Islet of Langerhans (tissue), 1 donor: ENCODE measurements around the gene WARS2.

Source experiments
- FAIRE-seq: peaks from one replicate; lab custom pipeline; 2011; peaks lifted over from hg19 to GRCh38; lab: Jason Lieb, UNC

WARS2 gene

GRCh38 chr1:118997225-118997624 is 143.2 kb downstream of the WARS2 start:
- FAIRE-seq = no peak

DNA sequence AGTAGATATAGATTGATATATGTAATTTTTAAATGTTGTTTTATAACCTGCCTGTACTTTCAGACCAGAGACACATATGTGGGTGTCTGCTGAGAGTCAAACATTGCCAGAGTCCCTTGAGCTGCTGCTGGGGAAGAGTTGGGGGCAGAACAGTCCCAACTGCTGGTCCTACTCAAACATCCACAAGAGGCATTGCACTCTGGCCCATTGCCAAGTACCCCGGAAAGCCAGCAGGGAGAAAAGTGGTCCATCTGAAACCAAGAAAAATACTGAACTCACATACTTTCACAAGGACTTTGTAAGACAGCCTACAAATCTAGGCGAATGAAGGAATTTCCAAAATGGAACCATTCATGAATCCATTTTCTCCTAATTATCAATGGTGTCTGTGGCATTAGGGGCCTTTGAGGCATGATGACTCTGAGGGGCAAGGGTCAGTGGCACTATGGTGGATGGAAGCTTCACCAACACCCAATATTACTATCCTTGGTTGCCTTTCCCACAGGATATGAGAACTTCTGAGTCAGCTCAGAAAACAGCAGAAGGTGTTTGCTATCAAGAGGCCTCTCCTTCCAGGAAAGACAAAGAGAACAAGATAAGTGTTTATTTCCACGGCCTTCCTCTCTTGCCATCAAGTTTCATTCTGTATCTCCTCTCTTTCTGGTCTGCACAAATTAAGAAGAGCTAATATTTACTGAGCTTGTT is 145.0 kb downstream of the WARS2 start:
- no peak for FAIRE-seq

DNA sequence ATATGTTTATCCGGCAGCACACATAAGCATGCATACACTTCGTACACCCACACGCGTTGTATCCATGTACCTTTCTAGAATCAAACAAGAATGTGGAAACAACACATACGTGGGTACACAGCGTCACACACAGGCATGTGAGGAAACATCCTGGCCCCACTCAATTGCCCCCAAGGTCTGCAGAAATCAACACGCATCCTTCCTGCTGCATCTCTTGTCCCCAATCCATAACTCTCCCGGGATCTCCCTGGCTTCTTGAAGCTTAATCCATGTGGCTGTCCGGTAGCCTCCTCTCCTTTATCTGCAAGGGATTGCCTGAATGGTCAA is 146.8 kb downstream of the WARS2 start:
- FAIRE-seq = no peak

GRCh38 chr1:118992868-118993699 is 147.4 kb downstream of the WARS2 start:
- no peak for FAIRE-seq

- FAIRE-seq = no peak
Observed at GRCh38 chr1:118992237-118992825, 148.1 kb downstream of the WARS2 start.

DNA sequence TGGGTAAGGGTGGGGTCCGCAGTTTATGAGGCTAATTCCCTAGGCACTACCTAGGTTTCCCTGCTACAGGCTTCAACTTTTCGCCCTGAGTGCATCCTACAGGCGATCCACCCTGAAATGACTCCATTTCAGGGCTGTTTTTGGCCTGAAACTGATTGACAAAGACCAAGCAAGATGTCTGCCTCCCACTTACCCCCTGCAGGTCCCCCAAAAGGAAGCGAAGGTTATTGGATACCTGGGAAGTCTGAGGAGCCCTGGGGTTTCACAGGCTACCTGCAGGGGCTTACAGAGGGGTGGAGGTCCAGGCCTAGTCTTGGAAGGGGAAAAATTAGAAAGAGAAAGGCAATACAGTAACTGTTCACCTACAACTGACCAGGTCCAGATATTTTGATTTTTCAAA is 149.0 kb downstream of the WARS2 start:
- FAIRE-seq = no peak

DNA sequence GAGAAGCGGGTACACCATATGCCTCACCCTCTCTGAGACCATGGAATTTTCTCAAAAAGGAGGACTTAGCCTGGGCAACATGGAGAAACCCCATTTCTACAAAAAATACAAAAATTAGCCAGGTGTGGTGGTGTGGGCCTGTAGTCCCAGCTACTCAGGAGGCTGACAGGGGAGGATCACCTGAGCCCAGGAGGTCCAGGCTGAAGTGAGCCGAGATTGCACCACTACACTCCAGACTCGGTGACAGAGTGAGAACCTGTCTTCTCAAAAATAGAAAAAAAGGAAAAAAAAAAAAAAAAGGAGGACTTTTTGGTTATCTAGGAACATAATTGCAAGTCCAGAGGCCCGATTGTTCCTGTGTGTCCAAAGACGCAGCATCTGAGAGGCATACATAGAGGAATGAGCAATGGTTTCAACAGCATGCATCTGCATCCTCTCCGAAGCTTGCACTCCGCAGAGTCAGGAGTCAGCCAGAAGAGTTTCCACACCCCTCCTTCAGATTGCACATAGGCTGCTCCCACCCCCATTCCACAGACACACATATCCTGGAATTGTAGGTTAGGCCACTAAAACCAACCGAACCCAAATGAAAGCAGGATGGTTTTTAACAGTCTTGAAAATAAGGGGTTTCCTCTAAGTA is 149.8 kb downstream of the WARS2 start:
- no peak for FAIRE-seq

- FAIRE-seq = no peak
Observed at GRCh38 chr1:118989878-118990378, 150.5 kb downstream of the WARS2 start.

DNA sequence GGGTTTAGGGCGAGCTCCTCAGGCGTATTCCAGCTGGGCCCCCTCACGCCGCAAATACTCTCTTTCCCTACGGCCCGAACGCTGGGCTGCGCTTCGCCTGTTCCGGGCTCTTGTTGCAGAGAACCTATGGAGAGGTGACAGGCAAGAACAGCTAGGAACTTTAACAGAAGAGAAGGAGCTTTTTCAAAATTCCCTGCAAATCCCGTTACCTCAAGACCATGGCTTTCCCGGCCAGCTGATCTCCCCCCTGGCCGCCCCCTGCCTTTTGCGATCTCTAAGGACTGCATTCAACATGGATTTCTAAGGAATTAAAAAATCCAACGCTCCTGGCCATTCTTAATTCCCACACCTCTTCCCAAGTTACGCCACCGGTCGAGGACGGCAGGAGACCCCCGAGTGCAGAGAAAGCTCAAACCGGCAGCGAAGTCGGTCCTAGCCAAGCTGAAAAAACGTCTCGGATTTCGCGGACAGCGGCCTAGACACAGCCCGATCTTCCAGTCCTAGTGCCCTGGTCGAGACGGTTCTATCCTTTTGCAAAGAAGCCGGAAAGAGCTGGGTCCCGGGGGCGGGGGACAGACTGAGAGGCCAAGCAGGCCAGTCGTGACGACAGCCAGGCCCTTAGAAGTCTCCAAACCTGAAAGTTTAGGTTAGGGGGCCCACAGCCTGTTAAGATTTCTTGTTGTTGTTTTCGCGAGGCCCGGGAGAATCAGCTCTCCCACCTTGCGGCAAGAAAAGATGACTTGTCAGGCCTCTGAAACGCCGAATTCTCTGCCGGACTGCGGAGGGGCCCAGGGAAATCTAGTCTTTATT is 151.2 kb downstream of the WARS2 start:
- no peak for FAIRE-seq

DNA sequence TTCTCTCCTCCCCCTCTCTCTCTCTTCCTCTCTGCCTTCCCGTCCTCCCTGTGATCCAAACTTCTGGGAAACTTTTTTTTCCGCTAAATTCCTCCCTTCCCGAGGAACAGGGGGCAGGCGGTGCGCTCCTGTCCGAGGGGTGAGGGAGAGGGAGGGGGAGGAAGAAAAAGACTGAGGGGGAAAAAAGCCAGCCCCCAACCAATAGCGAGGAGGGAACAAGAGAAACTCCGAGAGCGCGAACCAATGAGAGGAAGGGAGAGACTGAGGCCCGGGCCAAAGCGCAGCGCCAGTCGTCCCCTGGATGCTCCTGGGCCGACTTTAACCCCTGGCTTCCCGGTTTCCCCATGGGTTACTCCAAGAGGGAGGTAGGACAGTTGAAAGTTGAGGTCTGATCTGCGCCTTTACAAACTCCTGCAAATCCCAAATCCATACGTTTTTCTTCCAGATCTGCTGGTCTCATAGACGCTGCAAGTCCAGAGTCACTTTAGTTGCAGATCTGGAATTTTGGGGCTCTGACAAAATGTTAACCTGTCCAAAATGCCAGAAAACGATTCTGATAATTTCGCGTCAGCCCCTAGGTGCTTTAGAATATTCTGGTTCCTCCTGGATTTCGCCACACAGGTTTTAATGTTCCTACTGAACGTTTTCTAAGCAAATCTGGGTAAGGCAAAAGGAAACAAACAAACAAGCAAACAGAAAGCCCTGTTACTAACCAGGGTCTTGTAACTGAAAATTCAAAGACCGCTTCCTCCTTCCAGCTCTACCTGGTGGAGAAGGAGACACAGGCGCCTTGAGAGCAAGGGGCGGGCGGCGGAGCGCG is 152.1 kb downstream of the WARS2 start, which contains the start of gene TBX15:
TBX15 (minus strand) TSS at position 158 of the 820 bp plus-strand sequence. CDS start 548 bp downstream, outside the sequence.
- FAIRE-seq = no peak

GRCh38 chr1:118987468-118988185 is 152.8 kb downstream of the WARS2 start:
- no peak for FAIRE-seq

- no peak for FAIRE-seq
Observed at GRCh38 chr1:118986555-118987467, 153.6 kb downstream of the WARS2 start.

DNA sequence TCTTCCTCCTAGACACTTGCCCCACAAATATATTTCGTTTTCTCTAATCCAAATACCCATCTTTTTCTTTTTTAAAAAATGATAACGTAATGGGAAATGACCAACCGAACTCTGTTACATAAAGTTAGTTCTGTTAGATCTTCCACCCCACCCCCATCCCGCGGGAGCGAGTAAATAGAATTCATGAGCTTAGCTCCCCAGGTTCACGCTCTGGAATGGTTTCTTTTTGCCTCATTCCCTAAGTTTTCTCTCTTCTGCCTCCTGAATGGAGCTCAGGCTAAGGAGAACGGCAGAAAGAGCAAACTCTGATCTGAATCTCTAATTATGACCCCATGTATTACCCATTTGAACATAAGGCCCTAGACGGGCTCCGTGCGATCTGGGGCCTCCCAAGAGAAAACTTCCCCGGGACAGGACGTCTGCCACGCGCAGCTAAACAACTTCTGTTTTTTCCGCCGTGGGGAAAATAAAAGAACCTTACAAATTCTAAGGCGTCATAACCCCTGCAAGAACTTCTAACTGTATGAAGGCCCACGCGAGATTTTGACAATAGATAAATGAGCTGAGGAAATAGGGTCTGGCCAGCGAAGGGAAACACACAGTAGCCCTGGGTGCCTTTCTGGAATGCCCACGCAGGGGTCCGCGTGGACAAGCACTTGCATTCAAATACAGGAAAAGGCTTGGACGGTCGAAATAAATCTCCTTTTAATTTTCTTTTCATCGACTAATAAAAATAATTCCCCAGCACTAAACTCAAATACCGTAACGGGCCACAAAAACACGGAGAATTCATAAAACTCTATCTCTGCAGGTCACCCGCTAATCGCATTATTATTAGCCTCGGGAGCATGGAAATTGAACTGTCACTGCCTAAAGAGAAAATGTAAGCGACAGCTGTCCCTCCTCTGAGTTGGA is 154.6 kb downstream of the WARS2 start:
- no peak for FAIRE-seq

DNA sequence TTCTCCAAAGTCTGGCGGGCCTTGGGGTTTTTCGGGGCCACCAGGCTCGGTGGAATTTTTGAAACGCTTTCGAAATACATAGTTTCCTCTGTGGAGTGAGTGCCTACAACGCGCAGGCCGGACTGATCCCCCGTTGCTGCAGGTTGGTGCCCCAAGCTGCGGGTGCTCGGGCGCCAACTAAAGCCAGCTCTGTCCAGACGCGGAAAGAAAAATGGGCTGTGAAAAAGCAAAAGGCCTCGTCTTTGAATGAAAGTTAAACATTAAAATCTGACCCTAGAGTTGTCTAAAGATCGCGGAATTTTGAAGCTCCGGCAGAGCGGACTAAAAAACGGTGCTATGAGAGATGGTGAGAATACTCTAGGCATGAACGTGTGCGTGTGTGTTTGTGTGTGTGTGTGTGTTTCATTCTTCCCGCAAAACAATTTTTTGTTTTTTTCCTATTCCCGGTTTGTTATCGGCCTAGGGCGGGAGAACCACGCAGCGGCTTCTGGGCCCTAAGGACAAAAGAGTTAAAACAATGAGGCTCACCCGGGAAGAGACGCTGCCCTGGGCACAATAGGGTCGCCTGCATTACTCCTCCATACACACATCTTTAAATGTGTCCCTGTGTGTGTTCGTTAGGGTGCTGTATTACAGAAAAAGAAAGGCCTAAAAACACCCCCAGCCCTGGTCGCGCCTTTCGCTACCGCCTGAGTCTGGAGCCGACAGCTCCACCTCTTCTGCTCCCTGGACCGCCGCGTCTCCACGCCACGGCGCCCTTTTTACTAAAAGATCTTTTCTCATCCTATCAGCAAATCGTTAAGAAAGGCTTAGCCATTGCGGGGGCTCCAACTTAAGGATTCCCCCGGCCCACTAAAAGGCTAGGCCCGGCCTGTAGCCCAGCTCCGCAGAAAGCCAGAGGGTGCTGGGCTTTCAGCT is 155.5 kb downstream of the WARS2 start:
- FAIRE-seq = no peak

DNA sequence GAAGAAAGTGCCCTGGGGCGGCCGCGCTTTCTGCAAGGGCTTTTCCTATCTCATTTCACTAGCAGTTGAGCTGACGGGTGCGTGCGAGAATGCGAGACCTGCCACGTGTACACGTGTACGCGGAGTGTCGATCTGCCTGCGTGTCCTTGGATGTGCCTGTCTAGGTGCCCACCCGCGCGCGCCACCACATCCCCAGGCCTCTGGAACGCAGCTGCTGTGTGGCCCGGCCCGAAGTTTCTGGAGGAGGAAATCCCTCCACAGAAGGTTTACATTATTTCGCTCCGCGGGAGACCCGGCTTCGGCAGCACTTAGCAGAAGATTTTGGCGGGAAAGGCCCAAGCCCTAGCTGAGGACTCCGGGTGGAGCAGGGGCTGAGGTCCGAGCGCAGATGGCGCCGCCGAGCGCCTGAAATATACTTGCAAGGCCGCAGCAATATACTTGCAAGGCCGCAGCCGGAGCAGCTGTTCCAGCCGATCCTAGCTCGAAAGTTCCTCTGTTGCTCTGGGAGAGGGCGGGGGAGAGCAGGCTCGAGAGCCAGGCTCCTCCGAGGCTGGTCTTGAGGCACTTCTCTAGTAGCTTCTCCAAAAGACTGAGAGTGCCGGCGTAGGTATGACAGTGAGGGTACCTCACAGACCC is 156.2 kb downstream of the WARS2 start:
- FAIRE-seq = no peak

DNA sequence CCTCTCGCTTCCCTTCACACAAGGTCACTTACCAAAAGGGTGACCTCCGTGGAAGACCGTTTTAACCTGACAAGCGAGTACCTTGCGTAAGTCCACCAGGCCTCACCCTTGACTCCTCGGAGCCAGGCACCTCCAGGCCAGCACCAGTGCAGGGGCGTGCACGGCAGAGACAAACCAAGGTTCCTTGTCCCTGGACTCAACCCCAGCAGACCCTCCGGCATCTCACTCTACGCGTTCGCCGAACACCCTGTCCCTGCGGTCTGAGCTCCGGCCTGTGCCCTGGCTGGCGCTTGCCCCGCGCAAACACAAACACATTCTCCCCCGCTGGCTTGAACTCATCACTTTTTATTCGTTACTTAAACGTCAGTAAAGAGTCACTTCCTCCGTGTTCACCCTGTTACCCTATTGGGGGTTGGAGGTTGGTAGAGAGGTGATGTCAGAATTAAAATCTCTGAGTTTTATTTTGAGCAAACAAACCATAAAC is 156.9 kb downstream of the WARS2 start:
- FAIRE-seq = no peak
